GM19035 (cell line): ENCODE measurements around the gene LPAR3.

Experiments used
- ATAC-seq: cut with Tn5 transposase; IDR thresholded peaks from one replicate; pipeline ENCODE4 v1.9.1; 2021; ENCODE audit not compliant: unreplicated experiment

Gene LPAR3

DNA sequence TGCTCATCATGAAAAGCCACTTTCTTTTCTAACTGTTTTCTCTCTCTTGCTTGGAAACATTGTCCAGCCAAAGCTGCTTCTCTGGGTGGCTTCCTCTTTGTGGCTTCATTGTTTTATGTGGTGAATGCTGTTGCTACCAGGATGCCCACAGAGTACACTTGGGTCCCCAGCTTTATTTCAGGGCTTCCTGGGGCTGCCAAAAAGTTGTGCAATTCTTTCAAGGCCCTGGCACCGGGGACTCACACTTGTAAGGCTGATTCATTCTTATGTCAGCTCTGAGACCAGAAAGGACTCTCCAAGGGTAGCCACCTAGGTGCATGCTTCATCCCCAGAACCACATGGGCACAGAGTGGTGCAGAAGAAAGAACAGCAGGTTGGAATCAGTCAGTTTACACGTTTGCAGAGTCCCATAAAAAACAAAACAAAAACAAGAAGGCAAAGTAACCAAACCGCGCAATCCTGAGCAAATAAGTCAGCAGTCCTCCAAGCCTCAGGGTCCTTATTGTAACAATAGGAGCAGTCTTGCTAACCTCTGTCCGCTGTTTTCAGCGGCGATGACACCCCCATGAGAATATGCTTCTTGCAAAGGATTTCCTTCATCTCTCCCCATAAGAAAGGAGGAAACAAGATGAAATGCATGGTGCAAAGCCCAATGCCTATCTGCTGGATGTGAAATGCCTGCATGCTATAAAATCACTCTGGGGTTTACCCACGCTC lies 112.8 kb downstream of the LPAR3 start:
- ATAC-seq = no peak

DNA sequence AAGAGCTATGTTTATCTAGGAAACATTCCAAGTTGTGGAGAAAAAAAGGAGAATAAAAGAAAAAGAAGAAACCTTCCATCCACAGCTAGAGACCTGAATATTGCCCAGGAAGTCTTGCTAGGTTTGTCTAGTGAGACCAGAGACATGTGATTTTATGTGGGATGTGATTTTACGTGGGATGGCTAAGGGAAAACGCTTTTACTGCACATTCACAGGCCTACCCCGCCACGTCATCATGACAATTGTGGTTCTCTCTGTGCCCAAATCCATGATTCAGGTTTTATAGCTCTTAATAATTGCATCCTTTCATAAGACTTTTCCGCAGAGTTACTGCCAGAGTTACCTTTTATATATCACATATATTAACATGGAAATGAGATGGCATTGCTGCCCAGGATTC lies 116.4 kb downstream of the LPAR3 start:
- ATAC-seq = no peak

DNA sequence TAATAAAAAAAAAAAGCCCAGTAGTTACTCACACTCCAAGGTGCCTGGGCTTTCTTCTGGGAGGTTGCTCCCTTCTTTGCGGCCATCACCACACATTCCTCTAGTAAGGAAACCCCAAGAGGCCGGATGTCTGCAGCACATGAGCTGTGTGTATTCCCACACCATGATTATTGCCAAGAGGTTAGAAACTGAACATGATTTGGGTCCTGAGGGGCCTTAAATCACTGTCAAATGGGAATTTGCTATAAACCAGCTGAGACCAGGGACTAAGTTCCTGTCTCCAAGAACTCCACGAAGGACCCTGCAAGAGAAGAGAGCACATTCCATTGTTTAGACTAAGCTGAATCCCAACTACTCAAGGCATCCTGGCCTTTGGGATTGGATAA lies 117.5 kb downstream of the LPAR3 start:
- no peak for ATAC-seq

DNA sequence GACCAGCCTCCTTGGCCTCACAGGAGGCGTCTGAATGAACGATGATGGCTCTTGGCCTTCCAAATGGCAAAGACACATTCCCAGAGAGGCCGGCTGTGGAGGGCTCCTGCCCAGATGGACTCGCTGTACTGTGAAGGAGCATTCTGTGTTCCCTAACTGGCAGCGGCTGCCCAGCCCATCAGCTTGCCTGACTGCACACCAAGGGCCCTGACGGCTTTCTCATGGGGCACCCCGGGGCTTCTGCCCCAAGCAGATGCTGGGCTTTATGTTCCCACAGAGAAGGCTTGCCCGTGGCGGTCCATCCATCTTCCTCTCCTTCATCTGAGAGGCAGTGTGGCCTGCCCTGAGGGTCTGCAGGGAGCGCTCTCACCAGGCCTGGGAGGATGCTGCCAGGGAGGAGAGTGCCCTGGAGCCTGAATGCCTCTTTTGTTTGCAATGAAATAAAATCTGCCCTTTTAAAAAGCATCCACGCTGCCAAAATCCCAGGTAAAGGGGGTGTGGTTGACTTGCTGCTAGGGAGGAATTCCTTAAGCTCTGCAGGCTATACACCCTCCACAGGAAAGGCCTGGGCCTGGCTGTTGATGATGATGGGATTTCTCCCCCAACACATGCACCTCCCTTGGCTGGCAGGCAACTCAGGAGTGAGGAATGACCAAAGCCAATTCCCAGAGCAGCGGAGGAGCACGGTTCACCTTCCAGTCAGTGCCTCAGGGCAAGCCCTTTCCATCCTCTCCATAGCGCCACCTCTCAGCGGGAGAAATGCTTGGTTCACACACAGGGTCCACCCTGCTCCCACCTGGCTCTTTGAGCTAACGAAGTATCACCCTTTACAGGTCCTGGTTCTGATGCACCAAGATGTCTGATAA lies 118.1 kb downstream of the LPAR3 start:
- no peak for ATAC-seq

DNA sequence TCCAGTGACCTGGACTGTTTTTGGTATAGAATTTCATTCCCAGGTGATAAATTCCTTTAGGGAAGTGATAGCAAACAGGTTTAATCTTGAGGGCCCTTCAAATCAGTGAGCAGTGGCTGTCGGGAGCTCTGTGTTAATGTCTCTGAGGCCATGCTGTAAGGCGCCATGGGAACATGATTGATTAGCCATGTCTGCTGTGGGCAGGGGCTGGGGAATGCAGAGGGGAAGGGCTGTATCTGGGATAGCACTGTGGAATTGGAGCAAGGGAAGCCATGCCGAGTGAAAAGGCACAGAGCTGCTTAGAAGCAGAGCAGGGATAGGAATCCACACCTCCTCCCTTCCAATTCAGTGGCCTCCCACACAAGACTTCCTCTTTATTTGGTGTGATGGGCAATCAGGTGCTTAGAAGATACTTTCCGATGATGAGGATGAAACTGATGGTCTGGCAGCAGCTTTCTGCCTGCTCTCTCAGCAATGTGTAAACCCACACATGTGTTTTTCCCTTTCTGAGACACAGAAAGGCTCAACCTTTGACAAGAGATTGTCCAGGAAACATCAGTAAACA lies 119.0 kb downstream of the LPAR3 start:
- no peak for ATAC-seq

DNA sequence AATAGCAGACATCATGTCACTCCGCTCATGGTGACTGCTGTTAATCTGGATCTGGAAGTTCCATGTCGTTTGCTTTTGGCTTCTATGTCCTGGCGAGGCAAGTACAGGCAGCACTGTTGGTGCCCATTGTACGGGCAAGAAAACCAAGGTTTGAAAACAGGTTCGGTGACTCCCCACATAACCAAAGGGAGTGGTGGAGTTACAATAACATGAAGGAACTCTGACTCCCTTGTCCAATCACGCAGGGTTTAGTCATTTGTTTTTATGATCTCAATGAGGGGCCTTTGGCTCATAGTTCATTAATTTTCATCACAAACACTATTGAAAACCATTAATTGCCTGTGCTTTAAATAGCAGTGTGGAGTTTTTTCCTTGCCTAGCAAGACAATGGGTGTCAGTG lies 119.8 kb downstream of the LPAR3 start:
- ATAC-seq = no peak

DNA sequence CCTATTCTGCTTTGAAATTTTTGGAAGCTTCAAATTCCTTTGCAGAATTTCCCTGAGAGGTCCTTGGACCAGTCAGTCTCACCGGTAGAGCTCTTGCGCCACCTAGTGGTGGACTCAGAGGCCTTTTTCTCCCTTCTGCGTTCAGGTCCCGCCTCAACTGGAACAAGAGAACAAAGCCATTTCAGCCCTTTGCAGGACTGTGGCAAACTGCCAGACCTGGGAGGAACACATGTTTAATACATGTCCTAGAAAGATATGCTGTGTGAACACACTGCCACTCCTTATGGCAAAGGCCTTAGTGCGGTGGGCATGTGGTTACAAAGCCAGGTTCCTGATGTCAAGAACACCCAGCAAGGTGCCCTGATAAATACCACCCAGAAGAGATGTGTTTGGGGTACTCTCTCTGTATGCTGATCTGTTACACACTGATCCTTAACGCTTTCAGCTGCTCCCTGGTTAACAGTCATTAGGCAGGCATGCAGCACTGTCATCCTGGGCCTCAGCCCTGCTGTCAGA lies 120.5 kb downstream of the LPAR3 start:
- ATAC-seq = peak; percentile 83

DNA sequence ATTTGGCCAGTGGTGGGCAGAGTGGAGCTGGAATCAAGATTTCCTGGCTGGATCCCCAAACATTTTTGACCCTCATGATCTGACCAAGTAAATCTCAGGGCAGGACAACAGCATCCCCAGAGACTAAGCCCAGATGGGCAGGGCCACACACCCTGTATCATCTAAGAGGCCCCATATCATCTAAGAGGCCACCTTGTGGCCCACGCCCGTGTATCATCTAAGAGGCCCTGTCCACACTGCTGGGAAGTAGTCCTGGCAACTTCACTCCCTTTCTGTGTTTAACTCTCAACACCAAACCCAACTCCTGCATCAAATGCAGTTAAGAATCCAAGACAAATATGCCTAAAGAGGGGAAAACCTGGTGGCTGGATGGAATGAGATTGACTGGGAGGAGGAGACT lies 121.1 kb downstream of the LPAR3 start:
- ATAC-seq = no peak

DNA sequence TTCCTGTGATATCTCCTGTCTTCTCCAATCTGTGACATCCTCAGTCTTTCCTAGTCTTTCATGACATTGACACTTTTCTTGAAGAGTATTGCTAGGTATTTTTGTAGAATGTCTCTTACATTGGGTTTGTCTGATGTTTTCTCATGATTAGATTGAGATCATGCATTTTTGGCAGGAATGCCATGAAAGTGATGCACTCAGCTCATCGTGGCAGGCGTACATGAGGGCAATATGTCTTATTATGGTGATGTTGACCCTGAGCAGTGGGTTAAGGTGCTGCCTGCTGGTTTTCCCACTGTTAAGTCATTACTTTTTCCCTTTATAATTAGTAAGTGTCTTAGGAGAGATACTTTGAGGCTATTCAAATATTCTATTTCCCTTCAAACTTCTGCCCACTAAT lies 122.5 kb downstream of the LPAR3 start:
- no peak for ATAC-seq

DNA sequence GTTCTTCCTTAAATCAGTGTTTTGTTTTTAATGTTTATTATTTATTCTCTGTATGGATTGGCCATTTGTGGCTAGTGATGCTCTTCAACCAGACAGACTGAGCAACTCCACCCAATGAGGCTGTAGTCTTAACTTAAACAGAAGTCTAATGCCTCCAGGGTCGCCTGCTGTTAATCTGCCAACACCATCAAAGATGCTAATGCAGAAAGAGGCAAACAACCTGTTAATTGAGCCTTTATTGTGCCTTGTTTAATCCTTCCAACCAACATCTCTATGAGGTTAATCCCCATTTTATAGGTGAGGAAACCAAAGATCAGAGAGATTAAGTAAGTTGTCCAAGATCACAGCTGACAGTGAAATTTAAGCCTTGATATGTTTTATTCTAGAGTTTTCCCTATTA lies 123.4 kb downstream of the LPAR3 start:
- no peak for ATAC-seq

DNA sequence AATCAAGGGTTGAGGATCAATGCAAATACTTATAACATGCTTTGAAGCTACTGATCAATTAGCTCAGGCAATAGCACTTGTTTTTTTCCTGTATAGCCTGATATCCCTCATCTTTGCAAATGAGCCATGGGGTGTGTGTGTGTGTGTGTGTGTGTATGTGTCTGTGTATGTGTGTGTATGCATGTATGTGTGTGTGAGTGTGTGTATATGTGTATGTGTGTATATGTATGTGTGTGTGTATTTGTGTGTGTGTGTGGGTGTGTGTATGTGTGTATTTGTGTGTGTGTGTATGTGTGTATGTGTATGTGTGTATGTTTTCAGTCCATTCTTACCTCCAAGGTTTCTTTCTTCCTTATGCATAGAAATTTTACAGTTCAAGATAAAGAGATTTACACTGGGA lies 124.4 kb downstream of the LPAR3 start:
- no peak for ATAC-seq

DNA sequence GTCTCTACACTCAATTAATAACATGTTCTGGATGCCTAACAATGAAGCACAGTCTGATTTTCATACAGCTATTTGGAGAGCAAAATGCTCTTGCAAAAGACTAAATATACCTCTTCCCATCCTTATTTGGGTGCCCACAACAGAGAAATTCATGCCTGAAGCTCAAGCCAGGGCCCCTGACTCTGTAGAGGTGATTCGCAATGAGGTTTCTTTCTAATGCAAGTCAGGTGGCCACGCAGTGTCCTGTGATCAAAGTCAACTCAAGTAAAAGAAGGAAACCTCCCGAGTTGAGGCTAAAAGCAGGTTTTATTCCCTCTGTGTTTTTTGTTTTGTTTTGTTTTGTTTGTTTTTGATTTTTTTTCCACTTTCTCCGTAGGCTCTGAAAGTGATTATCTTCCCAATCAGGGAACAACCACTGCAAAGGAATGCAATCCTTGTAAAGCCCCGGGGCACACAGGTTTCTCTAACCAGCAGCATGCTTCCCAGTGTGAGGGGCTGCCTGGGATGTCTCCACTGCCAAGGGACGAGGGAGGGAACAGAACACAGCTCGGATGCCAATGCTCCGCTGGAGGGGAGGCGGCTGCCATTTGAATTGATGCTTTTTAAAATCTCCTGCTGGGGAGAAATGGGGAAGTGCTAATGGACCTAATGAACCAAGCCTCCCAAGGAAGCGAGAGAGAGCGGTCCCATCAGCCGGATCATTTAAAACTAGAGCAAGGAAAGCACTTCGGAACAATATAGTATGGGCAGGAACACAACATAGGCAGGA lies 128.9 kb downstream of the LPAR3 start:
- ATAC-seq = no peak

DNA sequence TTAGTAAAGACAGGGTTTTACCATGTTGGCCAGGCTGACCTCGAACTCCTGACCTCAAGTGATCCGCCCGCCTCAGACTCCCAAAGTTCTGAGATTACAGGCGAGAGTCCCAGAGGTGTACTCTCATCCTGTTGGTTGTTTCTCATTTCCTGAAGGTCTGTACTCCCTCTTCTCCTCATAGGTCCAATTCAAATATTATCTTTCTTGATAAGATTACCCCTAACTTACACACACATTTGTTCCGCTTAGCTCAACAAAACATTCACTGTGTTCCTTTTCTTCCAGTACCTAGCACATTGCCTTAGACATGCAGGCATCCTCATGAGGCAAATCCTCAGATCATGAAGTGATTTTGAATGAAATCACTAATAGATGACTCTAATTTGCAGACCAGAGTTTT lies 130.3 kb downstream of the LPAR3 start:
- ATAC-seq = no peak
